Stomach (tissue), 9 donors: Measurements from ENCODE around the gene R3HDM4. TPM values are rescaled to one million over a fixed set of nuclear protein-coding genes. Genes with fewer than 3 reads are reported as not detected.
A peak's percentile ranks its signal among the peaks of the same experiment; 100 is the strongest.

Experiments used
- DNase-seq, 2 donors: peaks; one replicate each; pipeline versions ENCODE4 v3.0.0 to v3.0.0-alpha.2; 2013 to 2019
- H3K27ac ChIP-seq, 5 donors: fragments of 200-600 bp in 4 of 5; sonication (generic) in 4 of 5; one replicate each; pipeline ENCODE4 v1.5.1; 2013 to 2019; ENCODE audit warnings: mild to moderate bottlenecking in 1 of 5, moderate library complexity in 1 of 5
- H3K27me3 ChIP-seq, 3 donors: fragments of 200-600 bp; sonication (generic); one replicate each; pipeline ENCODE4 v1.5.1; 2017 to 2019; ENCODE audit warnings: mixed run types in 1 of 3
- H3K36me3 ChIP-seq, 4 donors: fragments of 200-600 bp; sonication (generic); 1 replicate in 3 of 4; 2 replicates in 1 of 4; pipeline ENCODE4 v1.5.1; 2016 to 2019
- H3K4me1 ChIP-seq, 4 donors: fragments of 200-600 bp; sonication (generic); one replicate each; pipeline ENCODE4 v1.5.1; 2016 to 2019
- H3K4me3 ChIP-seq, 4 donors: fragments of 200-600 bp; sonication (generic) in 3 of 4; one replicate each; pipeline ENCODE4 v1.5.1; 2016 to 2019; ENCODE audit warnings: mild to moderate bottlenecking in 1 of 4
- H3K9me3 ChIP-seq, 4 donors: fragments of 200-600 bp; sonication (generic); one replicate each; pipeline ENCODE4 v1.5.1; 2016 to 2019
- CTCF ChIP-seq, 7 experiments: fragments of 450-650 bp in 4 of 7; fragments of 200-600 bp in 3 of 7; sonication (generic) in 3 of 7; IDR thresholded peaks; one replicate each; pipeline ENCODE4 v1.5.1; 2016 to 2019; ENCODE audit warnings: antibody characterized with exemption in 7 of 7, control low read depth in 2 of 7, mild to moderate bottlenecking in 1 of 7
- EP300 ChIP-seq: sonication (generic); formaldehyde crosslinking; IDR thresholded peaks from one replicate; pipeline ENCODE4 v1.6.1; 2017; ENCODE audit warnings: antibody characterized with exemption
- POLR2A ChIP-seq, 4 donors: fragments of 450-650 bp; IDR thresholded peaks; one replicate each; pipeline ENCODE4 v1.6.1; 2016; ENCODE audit warnings: antibody characterized with exemption in 4 of 4, control low read depth in 2 of 4, mild to moderate bottlenecking in 1 of 4, moderate library complexity in 1 of 4
- POLR2AphosphoS5 ChIP-seq, 3 donors: sonication (generic); formaldehyde crosslinking; IDR thresholded peaks; one replicate each; pipeline ENCODE4 v1.6.1; 2016; ENCODE audit warnings: antibody characterized with exemption in 3 of 3
- WGBS, 5 donors: extraction: QIAGEN DNeasy Blood & Tissue Kit in 3 of 5; methylation state at CpG; one replicate each; pipeline versions ENCODE4 v1.1.5 to v1.1.7; 2013 to 2018; 5-methylcytosine and 5-hydroxymethylcytosine counted together
- intact Hi-C: fragments of 100-400 bp; cut with DNase I; formaldehyde crosslinking; loops from one replicate; pipeline ENCODE4 v1.15.1; 2023; ENCODE audit warnings: low total_unique reads
- polyA plus RNA-seq, 3 donors: library from polyadenylated mRNA; stranded (reverse); fragments of 200-250 nt; gene quantifications; one replicate each; pipeline ENCODE4 v1.2.3, GENCODE V29; 2013
- total RNA-seq, 5 donors: library from RNA; depleted of rRNA; stranded (reverse); fragments of >200 nt; gene quantifications; one replicate each; pipeline versions ENCODE4 v1.1.0 to v1.2.3, GENCODE V29; 2014 to 2016
- donor health status: healthy with polysubstance abuse.
- donor health status: Bipolar disorder and iron deficiency.
- donor health status: healthy.

Gene R3HDM4
- total and polyA plus RNA-seq, 8 donors: 5.8 to 63.8 (median 48.4) TPM

GRCh38 chr19:927351-927779 lies 14.3 kb upstream of the R3HDM4 start:
- peaks cover 0 to 19% (median 17%) of the 10 kb centered on the region in 4 donors for H3K36me3 ChIP-seq
- H3K9me3 ChIP-seq: no peaks in the 10 kb centered on the region
- peak overlapping the region; percentile 65 to 98 (median 88) for H3K4me3 ChIP-seq
- DNase-seq: peak in 1 of 2 donors; percentile 68
- TF ChIP-seq POLR2A (IDR thresholded peaks at IDR 0.05) (no peak), EP300 (no peak), CTCF (IDR thresholded peaks at IDR 0.05) (no peak), POLR2AphosphoS5 (IDR thresholded peaks at IDR 0.05) (no peak)
- intact Hi-C loops: no loop called here
- peak overlapping the region; percentile 17 to 91 (median 89) for H3K27ac ChIP-seq
- H3K27me3 ChIP-seq: no peaks in the 10 kb centered on the region
- H3K4me1 ChIP-seq: peaks cover 21 to 59% (median 40%) of the 10 kb centered on the region in 4 donors
- 14 to 28% (median 19%) methylated on average over 9 to 15 of the region's 15 CpGs; no CpG with 5 or more reads in 1 of the 5 donors for WGBS, 5 donors

DNA sequence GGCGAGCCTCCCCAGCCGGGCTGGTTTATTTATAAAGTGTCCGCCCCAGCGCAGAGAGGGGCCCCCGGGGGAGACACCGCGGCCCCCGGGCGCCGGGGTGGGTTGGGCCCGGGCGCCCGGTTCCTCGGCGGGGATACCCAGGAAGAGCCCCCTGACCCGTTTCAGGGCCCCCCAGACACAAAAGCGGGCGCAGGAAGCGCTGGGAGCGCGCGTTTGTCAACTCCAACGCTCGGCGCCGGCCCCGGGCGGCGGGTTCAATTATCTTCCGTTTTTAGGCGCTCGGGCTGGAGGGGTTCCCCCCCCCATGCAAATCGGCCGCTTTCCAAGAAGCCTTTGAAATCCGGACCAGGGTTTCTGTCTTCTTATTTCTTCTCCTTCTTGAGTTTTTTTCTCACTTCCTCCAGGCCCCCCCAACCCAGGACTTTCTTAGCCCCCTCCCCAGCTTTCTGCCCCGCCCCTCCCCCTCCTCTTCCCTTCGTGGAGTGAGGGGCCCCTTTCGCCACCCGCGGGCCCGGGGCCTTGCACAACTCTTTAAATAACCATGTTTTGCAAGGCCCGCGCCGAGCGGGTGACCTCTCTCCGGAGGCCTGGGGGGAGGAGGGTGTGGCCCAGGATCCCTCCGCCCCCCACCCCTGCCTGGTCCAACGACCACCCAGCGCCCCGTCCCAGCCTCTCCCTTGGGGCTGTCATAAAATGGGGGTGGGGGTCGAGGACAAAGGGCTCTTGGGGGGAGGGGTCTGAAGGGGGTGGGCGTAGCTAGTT lies 13.8 kb upstream of the R3HDM4 start:
- H3K27ac ChIP-seq: peak overlapping the region; percentile 75 to 91 (median 89)
- peaks cover 0 to 19% (median 17%) of the 10 kb centered on the region in 4 donors for H3K36me3 ChIP-seq
- no peaks in the 10 kb centered on the region for H3K27me3 ChIP-seq
- no peaks in the 10 kb centered on the region for H3K9me3 ChIP-seq
- intact Hi-C loops: no loop called here
- H3K4me1 ChIP-seq: peaks cover 21 to 55% (median 37%) of the 10 kb centered on the region in 4 donors
- TF ChIP-seq CTCF (IDR thresholded peaks at IDR 0.05) (no peak), EP300 (no peak)
- 0 to 1% (median 1%) methylated on average over 23 to 52 of the region's 52 CpGs for WGBS, 5 donors
- DNase-seq: peak; percentile 67 to 76
- peak overlapping the region; percentile 65 to 98 (median 88) for H3K4me3 ChIP-seq

GRCh38 chr19:926323-926588 lies 13.2 kb upstream of the R3HDM4 start:
- peaks cover 0 to 19% (median 17%) of the 10 kb centered on the region in 4 donors for H3K36me3 ChIP-seq
- H3K4me1 ChIP-seq: peaks cover 21 to 57% (median 42%) of the 10 kb centered on the region in 4 donors
- intact Hi-C loops: no loop called here
- no peaks in the 10 kb centered on the region for H3K9me3 ChIP-seq
- no peak for DNase-seq
- peaks cover 0 to 3% (median 3%) of the 10 kb centered on the region in 3 donors for H3K27me3 ChIP-seq
- H3K27ac ChIP-seq: peak overlapping the region; percentile 75 to 91 (median 89)
- WGBS, 5 donors: 0 to 1% (median 0%) methylated on average over 19 to 21 of the region's 21 CpGs
- TF ChIP-seq POLR2AphosphoS5 (IDR thresholded peaks at IDR 0.05) (no peak), CTCF (IDR thresholded peaks at IDR 0.05) (no peak), POLR2A (IDR thresholded peaks at IDR 0.05) (no peak), EP300 (no peak)
- peak overlapping the region; percentile 65 to 98 (median 88) for H3K4me3 ChIP-seq

DNA sequence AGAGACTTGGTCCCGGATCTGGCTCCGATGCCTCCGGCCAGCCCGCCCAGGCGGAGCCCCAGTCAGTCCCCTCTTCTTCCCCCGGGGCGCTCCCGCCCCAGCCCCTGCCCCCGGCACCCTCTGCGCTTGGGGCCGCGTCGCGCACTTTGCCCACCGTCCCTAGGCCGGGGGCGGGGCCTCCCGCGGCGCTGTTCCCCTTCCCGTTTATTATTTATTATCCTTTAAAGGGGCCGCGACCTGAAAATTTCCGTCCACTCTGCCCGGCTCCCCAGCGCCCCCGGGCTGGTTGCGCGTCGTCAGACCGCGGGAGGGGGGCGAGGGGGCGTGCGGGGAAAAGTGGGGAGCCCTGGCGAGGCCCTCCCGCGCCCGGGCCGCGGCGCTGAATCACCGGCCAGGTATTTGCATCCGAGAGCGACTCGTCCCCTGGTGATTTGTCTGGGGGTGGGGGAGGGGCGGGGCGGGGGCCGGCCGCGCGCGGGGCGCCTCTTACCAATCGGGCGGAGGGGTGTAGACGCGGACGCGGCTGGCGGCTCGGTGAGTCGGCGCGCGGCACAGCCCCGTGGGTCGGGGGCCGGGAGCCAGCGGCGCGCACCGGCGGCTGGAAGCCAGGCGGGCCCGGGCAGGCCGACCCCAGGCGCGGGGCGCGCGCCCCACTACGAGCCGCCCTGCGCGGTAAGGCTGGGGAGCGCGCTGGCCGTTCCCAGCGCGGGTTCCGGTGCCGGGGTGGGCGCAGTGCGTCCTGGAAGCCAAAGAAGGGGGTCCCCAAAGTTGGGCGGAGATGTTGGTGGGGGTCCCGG lies 12.7 kb upstream of the R3HDM4 start, which contains the start of gene ARID3A:
Gene ARID3A, plus strand, starts transcription at position 510 of the 797 bp plus-strand sequence. CDS start 3,494 bp downstream, outside the sequence.
- Histone ChIP-seq H3K9me3 (no peaks in the 10 kb centered on the region), H3K27ac (peak within 1 kb of the TSS; percentile 75 to 91 (median 89)), H3K27me3 (peaks cover 0 to 8% (median 8%) of the 10 kb centered on the region in 3 donors), H3K4me3 (peak within 1 kb of the TSS; percentile 65 to 98 (median 88)), H3K36me3 (peaks cover 0 to 15% (median 13%) of the 10 kb centered on the region in 4 donors), H3K4me1 (peaks cover 23 to 63% (median 44%) of the 10 kb centered on the region in 4 donors)
- WGBS, 5 donors: 0 to 1% (median 1%) methylated on average over 48 to 97 of the region's 97 CpGs
- intact Hi-C loops: no loop called here
- DNase-seq: peak; percentile 80 to 93
- TF ChIP-seq EP300 (no peak), POLR2AphosphoS5 (IDR thresholded peaks at IDR 0.05) (peak in 1 of 3 donors; percentile 37)
